ENCODE measurements around the gene GOLGA7B.

The GOLGA7B gene

GRCh38 chr10:97849687-97850402 is at the start of gene GOLGA7B:
GOLGA7B (plus strand) TSS chr10:97849843; CDS start chr10:97850304, 461 bp downstream.
- peak; percentile 33 for DNase-seq

- no peak for DNase-seq
These were observed 49.2 kb upstream of the GOLGA7B start for GRCh38 chr10:97800474-97800873.

DNA sequence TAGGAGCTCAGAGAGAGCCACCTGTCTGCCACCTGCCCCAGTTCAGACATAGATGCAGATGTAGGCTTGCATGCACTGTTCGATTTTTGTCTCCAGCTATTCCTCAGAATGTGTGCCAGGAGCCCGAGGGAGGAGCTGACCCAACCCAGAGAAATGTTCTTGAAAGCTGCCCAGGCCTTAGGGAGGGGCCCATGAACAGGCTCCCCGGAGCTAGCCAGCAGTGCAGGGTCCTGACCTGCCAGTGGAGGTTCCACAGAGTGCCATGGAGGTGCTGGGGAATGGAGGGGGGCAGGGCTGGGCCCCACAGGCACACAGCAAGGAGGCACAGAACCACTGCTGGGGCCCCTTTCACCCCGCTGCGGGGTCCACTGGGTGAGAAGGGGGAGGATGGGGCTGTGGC is 48.2 kb upstream of the GOLGA7B start:
- no peak for DNase-seq

DNA sequence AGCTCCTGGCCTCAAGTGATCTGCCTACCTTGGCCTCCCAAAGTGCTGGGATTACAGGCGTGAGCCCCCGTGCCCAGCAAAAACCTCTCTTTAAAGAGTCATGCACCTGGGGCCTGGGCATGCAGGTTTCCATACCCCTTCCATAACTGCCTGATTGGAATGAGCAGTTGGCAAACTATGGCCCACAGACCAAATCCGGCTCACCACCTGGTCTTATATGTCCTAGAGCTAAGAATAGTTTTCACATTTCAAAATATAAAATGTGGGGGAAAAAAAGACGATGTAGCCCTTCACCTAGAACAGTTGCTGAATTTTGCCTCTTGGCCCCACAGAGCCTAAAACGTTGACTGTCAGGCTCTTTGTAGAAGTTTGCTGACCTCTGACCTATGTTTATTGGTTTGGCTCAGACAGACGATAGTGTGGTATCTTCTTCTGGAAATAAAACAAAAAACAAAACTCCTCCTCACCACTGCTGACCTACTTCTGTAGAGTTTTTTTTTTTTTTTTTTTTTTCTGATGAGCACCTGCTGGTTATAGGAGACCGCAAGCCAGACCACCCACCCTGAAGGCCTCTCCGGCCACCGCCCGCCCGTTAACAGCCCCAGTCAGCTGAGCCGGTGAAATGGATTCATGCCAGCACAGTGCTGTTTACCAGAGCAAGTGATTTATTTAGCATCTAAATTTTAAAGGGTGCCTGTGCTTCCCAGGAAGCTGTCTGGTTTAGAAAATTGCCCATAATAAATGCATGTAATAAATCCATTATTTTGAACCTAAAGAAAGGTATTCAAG is 44.4 kb upstream of the GOLGA7B start:
- DNase-seq = peak; percentile 55

DNA sequence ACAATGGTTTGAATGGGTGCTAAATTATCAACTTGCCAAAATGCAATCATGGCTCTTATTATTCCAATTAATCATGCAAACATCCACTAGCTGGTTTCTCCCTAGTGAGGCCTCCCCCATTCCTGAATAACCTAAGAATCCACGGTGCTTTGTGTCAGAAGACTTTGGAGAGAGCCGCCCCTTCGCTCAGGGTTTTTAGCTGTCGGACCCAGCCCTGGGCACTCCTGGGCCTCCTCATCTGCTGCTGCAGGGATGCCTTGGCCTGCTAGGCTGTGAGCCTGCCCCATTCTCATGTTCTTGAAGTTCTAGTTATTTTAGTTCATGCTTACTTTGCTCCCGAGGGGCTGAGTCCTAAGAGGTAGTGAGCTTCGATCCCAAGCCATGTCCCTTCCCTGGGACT is 43.7 kb upstream of the GOLGA7B start:
- no peak for DNase-seq

DNA sequence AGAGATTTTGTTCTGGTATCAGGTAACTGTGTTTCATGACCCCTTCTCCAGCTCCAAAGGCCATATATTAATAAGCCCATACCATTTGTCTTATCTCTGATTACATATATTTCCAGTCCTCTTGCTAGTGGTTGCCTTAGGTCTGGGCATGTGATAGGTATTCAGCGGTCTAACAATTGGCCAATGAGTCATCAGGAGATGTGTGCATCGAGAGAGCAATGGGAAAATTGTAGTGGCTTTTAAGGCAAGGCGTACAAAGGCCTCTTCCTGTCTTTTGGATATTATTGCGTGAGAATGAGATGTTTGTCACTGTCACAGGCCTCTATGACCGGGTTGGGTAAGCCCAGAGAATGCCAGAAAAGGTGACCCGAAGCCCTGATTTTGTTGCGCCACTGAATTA is 39.2 kb upstream of the GOLGA7B start:
- DNase-seq = no peak

- no peak for DNase-seq
These were observed 37.7 kb upstream of the GOLGA7B start for GRCh38 chr10:97811958-97812357.

DNA sequence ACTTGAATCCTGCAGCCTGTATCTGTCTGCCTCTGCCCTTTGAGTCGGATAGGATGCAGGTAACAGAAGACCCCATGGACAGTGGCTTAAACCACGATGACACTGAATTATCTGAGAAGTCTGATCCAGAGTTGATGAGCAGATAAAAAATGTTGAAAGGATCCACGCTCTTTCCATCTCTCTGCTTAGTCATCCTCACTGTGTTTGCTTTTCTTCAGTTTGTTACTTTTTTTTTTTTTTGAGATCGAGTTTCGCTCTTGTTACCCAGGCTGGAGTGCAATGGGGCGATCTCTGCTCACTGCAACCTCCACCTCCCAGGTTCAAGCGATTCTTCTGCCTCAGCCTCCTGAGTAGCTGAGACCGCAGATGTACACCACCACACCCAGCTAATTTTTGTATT is 36.9 kb upstream of the GOLGA7B start:
- DNase-seq = no peak

- no peak for DNase-seq
These were observed 36.3 kb upstream of the GOLGA7B start for GRCh38 chr10:97813311-97813710.

DNA sequence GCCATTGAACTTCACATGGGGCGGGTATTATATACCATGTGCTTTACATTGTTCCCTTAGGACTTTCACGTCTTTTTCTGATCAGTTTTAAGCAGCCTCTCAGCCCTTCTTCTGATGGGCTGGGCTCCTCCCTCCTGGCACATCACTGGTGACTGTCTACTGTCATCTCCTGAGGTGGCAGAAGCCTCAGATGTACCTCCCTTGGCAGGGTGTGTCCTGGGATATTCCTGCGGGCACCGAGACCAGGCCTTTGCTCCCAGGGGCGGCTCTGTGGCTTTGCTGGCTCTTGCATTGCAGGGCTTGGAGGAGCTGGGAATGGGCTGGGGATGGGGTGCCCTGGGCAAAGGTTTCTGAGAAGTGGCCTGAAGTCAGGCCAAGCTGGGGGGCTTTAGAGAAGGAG is 34.6 kb upstream of the GOLGA7B start:
- no peak for DNase-seq

DNA sequence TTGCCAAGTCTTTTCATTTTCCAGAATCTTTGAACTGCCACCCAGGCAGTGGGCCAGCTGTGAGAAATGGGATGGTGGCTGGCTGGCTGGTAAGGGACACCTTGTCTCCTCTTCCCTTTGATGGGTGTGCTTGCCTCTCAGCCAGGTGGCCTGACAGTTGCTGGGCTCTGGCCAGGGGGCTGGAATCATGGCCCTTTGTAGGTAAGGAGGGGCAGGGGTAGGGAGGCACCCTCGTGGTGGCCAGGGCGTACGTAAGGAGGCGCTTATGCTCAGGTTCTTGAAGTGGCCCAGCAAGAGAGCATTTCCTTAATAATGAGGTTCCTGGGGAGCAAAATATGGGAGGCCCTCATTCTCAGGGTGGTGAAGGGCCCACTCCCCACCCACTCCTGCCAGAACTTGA is 33.0 kb upstream of the GOLGA7B start:
- no peak for DNase-seq

DNA sequence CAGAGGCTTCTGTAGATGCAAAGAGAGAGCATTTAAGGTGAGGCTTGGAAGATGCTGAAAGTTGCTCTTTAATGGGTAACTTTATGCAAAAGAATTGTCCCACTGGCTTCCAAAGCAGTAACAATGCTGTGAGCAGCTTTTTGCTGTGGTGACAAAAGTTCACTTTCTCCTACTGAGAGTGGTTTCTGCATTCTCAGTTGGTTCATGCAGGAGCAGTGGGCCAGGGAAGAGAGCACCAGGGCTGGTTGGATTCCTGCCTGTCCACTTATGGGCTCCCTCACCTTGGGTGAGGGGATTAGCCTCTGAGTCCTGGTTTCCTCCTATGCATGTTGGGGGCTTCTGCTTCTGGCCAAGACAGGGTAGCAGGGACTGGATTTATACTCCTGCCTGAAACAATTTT is 31.1 kb upstream of the GOLGA7B start:
- no peak for DNase-seq

DNA sequence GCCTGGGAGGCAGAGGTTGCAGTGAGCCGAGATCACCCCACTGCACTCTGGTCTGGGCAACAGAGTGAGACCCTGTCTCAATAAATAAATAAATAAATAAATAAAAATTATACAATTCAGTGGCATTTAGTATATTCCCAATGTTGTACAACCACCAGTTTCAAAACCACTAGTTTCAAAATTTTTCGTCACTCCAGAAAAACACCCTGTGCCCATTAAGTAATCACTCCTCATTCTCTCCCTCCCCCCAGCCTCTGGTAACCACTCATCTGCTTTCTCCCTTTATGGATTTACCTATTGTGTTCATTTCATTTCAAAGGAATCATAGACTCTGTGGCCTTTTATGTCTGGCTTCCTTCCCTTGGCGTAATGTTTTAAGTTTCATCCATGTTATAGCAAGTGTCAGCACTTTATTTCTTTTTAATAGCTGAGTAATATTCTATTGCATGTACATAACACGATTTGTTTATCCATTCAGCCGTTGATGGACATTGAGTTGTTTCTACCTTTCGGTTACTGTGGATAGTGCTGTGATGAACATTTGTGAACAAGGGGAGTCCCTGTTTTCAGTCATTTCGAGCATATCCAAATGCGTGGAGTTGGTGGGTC is 29.4 kb upstream of the GOLGA7B start:
- DNase-seq = no peak

DNA sequence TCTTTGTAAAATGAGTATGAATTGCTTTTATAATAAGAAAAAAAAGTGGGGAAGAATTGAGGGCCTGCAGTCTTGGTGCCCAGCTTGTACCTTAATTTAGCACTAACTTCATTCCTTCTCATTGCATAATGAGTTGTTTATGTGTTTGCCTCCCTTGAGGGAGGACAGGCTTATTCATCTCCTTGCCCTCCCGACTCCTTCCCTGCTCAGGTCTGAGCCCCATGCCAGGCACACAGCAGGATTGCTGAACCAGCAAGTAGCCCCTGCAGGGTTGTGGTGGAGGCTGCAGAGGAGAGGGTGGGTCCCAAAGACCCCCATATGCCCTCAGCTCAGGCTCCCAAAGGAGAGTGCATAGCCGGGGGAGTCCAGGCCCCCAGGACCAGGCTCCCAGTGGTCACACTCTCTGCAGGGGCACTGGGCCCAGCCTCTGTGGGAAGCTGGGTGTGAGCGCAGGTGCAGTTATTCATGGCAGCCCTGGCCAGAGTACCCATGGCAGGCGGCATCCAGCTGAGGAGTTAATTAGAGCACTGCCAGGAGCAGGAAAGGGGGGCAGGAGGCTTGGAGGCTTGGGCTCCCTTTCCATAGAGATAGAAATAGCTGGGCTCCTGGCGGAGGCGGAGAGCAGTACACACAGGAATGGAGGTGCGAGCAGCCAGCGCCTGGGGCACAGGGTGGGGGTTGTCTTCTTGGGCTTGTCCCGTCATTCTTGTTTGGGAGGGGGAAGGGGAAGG is 28.2 kb upstream of the GOLGA7B start:
- no peak for DNase-seq

DNA sequence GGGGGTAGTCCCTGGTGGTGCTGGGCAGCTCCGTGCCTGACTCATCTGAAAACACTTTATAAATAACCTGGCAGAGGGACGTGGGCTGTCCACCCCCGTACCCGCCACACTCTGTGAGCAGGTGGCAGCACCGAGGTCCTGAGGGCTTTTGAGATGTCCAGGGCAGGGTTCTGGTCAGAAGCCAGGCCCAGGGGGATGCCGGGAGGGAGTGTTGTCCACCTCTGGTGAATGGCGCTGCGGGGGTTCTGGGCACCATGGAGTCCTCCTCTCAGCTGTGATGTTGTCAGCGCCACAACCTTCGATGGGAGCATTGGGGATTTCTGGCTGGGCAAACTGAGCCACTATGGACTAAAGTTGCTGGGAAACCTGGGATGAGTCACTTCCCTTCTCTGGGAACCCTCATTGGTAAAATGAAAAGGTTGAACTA is 27.4 kb upstream of the GOLGA7B start:
- DNase-seq = no peak

- no peak for DNase-seq
These were observed 25.9 kb upstream of the GOLGA7B start for GRCh38 chr10:97823734-97824133.

- DNase-seq = no peak
These were observed 24.5 kb upstream of the GOLGA7B start for GRCh38 chr10:97825020-97825760.

DNA sequence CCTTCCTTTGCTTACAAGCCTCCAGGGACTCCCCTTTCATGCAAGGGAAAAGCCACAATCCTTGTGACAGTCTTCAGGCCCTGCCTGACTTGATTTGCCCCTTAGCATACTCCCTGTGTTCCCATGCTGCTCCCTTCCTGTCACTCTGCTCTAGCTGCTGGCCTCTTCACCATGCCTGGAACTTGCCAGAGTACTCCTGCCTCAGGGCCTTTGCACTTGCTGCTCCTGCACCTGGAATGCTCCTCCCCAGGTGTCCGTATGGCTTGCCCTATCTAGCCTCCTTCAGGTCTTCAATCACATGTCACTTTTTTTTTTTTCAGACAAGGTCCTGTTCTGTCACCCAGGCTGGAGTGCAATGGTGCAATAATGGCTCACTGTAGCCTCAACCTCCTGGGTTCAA is 22.8 kb upstream of the GOLGA7B start:
- no peak for DNase-seq

DNA sequence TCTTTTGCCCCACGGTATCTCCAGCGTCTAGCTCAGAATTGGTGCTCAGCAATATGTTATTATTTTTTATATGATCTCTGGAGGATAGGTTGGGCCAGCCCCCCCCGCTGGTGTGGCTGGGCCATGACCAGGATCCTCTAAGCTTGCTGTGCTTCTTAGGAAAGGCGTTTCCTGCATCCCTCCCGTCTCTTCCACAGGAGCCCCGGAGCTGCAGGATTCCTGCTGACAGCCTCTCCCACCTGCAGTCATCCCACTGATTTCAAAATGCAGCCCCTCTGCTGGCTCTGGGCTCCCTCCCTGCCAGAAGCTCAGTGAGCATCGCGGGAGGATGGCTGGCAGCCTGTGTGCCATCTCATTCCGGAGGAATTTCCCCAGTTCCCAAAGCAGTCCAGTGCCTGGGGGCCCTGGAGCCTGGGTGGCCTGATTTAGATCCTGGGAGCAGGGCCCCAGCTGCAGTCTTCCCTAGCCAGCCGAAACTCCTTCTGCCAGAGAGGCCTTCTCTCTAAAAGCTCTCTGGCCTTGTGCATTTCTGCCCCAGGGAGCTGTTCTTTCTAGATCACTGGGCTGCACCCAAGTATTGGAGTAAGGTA is 21.8 kb upstream of the GOLGA7B start:
- DNase-seq = no peak

DNA sequence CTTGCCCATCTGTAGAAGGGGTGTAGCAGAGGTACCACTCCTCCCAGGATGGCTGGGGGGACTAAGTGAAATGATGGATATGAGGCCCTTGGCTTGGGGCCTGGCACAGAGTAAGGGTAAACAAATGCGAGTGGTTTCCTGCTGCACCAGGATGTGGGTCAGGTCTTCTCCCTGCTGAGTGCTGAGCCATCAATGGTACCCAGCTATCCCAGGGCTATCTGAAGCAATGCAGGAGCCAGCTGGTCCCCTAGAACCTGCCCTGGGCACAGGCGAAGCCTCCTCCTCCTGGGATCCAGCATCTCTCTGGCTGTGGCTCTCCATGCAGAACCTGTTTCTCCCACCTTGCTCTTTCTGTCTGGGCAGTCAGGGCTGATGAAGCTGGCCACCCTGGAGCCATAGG is 20.9 kb upstream of the GOLGA7B start:
- no peak for DNase-seq

- no peak for DNase-seq
These were observed 19.6 kb upstream of the GOLGA7B start for GRCh38 chr10:97830064-97830463.

GRCh38 chr10:97831259-97831658 is 18.4 kb upstream of the GOLGA7B start:
- DNase-seq = no peak

Measured in RPMI8226 (cell line).